Spleen (tissue), 7 donors: ENCODE data around the gene TMEM255B.

Source experiments
- POLR2A ChIP-seq, 3 donors: fragments of 450-650 bp; IDR thresholded peaks; one replicate each; pipeline ENCODE4 v1.5.1; 2017; ENCODE audit warnings: antibody characterized with exemption in 3 of 3, mild to moderate bottlenecking in 1 of 3
- POLR2AphosphoS5 ChIP-seq, 3 donors: sonication (generic); formaldehyde crosslinking; IDR thresholded peaks; one replicate each; pipeline ENCODE4 v1.5.1; 2017; ENCODE audit warnings: antibody characterized with exemption in 3 of 3
- TF ChIP-seq, protein P1 (sequence below), 11 experiments: fragments of 200-600 bp in 7 of 11; fragments of 450-650 bp in 4 of 11; sonication (generic) in 4 of 11; IDR thresholded peaks in 8 of 11; conservative IDR thresholded peaks in 3 of 11; 1 replicate in 7 of 11; 2 replicates in 4 of 11; pipeline versions ENCODE4 v1.4.0 to v1.8.0; 2016 to 2021; ENCODE audit warnings: antibody characterized with exemption in 11 of 11, inconsistent platforms in 4 of 11, mild to moderate bottlenecking in 1 of 11
- donor health status: DM: no; HTN: no; CAD: no; lungs with moderate emphysema.
- donor health status: DM: no; HTN: no; CAD: no.
- donor health status: DM: no; HTN: no; CAD: no.

- TF ChIP-seq, protein P1, sequence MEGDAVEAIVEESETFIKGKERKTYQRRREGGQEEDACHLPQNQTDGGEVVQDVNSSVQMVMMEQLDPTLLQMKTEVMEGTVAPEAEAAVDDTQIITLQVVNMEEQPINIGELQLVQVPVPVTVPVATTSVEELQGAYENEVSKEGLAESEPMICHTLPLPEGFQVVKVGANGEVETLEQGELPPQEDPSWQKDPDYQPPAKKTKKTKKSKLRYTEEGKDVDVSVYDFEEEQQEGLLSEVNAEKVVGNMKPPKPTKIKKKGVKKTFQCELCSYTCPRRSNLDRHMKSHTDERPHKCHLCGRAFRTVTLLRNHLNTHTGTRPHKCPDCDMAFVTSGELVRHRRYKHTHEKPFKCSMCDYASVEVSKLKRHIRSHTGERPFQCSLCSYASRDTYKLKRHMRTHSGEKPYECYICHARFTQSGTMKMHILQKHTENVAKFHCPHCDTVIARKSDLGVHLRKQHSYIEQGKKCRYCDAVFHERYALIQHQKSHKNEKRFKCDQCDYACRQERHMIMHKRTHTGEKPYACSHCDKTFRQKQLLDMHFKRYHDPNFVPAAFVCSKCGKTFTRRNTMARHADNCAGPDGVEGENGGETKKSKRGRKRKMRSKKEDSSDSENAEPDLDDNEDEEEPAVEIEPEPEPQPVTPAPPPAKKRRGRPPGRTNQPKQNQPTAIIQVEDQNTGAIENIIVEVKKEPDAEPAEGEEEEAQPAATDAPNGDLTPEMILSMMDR (IDR thresholded peaks at IDR 0.05 in 8 of 11, conservative IDR thresholded peaks at IDR 0.05 in 3 of 11) = no peak
- TF ChIP-seq POLR2A (IDR thresholded peaks at IDR 0.05) (no peak), POLR2AphosphoS5 (IDR thresholded peaks at IDR 0.05) (no peak)
Observed at GRCh38 chr13:113751491-113751890, 7.5 kb upstream of the TMEM255B start.
